GM12878 (cell line): Measurements from ENCODE around the gene KCNK4. TPM values are rescaled to one million over a fixed set of nuclear protein-coding genes. Genes with fewer than 3 reads are reported as not detected.

Source experiments
- ATAC-seq: fragments of 200-7000 bp; cut with Tn5 transposase; 3 replicates; pipeline ENCODE4 v1.9.1; 2020; ENCODE audit warnings: mild to moderate bottlenecking, moderate library complexity
- BruUV-seq: library from RNA; stranded (reverse); fragments of 400-500 nt; replicated peaks from 2 replicates; lab custom pipeline; 2021; lab: Mats Ljungman, UMichigan
- CTCF ChIA-PET: fragments of 300-600 bp; sonication (Branson Sonifier 250); formaldehyde crosslinking; extraction: SDS; loops from one replicate; lab custom pipeline; 2021; ENCODE audit warnings: inconsistent platforms; lab: Yijun Ruan, JAX
- POLR2A ChIA-PET: fragments of 350-600 bp; formaldehyde crosslinking; extraction: SDS; loops from one replicate; lab custom pipeline; 2021; ENCODE audit warnings: inconsistent platforms; lab: Charles Lee
- RAD21 ChIA-PET: fragments of 300-600 bp; sonication (Branson Sonifier 250); formaldehyde crosslinking; loops from one replicate; lab custom pipeline; 2023; ENCODE audit warnings: antibody characterized with exemption; ENCODE audit not compliant: unreplicated experiment; lab: Charles Lee
- SMC1A ChIA-PET: fragments of 300-600 bp; sonication (Branson Sonifier 250); formaldehyde crosslinking; loops from one replicate; lab custom pipeline; 2023; ENCODE audit not compliant: unreplicated experiment, uncharacterized antibody; lab: Charles Lee
- DNase-seq: peaks from one replicate; pipeline ENCODE4 v3.0.0-alpha.2; 2011; ENCODE audit warnings: low read depth, low spot score
- FAIRE-seq: peaks from 3 replicates; lab custom pipeline; 2011; peaks lifted over from hg19 to GRCh38; lab: Jason Lieb, UNC
- H2AFZ ChIP-seq: 2 replicates; pipeline ENCODE4 v1.6.0; 2011; ENCODE audit warnings: low read depth, low read length, control low read depth; ENCODE audit not compliant: control insufficient read depth
- H3K27ac ChIP-seq: 2 replicates; pipeline ENCODE4 v1.5.1; 2011; ENCODE audit warnings: control low read depth; ENCODE audit not compliant: control insufficient read depth, insufficient read depth
- H3K27me3 ChIP-seq, 2 experiments: replicated peaks in 1 of 2; 2 replicates each; pipeline versions ENCODE4 v1.6.0 to v1.6.1; 2011; ENCODE audit warnings: low read length in 1 of 2; ENCODE audit not compliant: control insufficient read depth in 2 of 2, insufficient read depth in 2 of 2
- H3K36me3 ChIP-seq, 2 experiments: 2 replicates each; pipeline ENCODE4 v1.5.1; 2011; ENCODE audit warnings: low read length in 1 of 2; ENCODE audit not compliant: control insufficient read depth in 2 of 2, insufficient read depth in 2 of 2
- H3K4me1 ChIP-seq: 2 replicates; pipeline ENCODE4 v1.6.1; 2011; ENCODE audit warnings: mild to moderate bottlenecking, low read length, moderate library complexity, mixed read lengths; ENCODE audit not compliant: control insufficient read depth, insufficient read depth
- H3K4me2 ChIP-seq: 2 replicates; pipeline ENCODE4 v1.6.0; 2011; ENCODE audit warnings: control low read depth; ENCODE audit not compliant: control insufficient read depth, insufficient read depth
- H3K4me3 ChIP-seq: fragments of 200-600 bp; sonication (generic); 2 replicates; pipeline ENCODE4 v1.5.1; 2016
- H3K79me2 ChIP-seq: 2 replicates; pipeline ENCODE4 v1.6.0; 2011; ENCODE audit warnings: low read length; ENCODE audit not compliant: control insufficient read depth, insufficient read depth
- H3K9ac ChIP-seq: 2 replicates; pipeline ENCODE4 v1.8.0; 2011; ENCODE audit warnings: low read length, control low read depth, mixed read lengths; ENCODE audit not compliant: control insufficient read depth, insufficient read depth
- H3K9me3 ChIP-seq: replicated peaks from 3 replicates; pipeline ENCODE4 v1.5.1; 2011; ENCODE audit warnings: mild to moderate bottlenecking, low read length; ENCODE audit not compliant: control insufficient read depth, insufficient read depth
- H4K20me1 ChIP-seq: 2 replicates; pipeline ENCODE4 v1.6.0; 2011; ENCODE audit not compliant: control insufficient read depth, insufficient read depth
- ASH2L ChIP-seq: fragments of 300-600, 200-600 bp; sonication (generic); IDR thresholded peaks from 2 replicates; pipeline ENCODE4 v1.6.1; 2017; ENCODE audit warnings: low read depth, mild to moderate bottlenecking, borderline replicate concordance
- CHD1 ChIP-seq: IDR thresholded peaks from 2 replicates; pipeline ENCODE4 v1.6.1; 2012; ENCODE audit warnings: low read depth, low read length, improper control_type of control experiment
- ETV6 ChIP-seq, 2 experiments: fragments of 450-650 bp in 1 of 2; IDR thresholded peaks in 1 of 2; conservative IDR thresholded peaks in 1 of 2; 2 replicates each; pipeline ENCODE4 v1.6.1; 2014; ENCODE audit warnings: antibody characterized with exemption in 1 of 2, borderline replicate concordance in 1 of 2, low read depth in 1 of 2, mild to moderate bottlenecking in 1 of 2, moderate library complexity in 1 of 2
- HCFC1 ChIP-seq: fragments of 150-350 bp; IDR thresholded peaks from 2 replicates; pipeline ENCODE4 v1.6.1; 2014; ENCODE audit warnings: low read length
- KDM1A ChIP-seq: fragments of 200-600 bp; sonication (generic); IDR thresholded peaks from 2 replicates; pipeline ENCODE4 v1.6.1; 2016; ENCODE audit warnings: borderline replicate concordance
- PBX3 ChIP-seq: IDR thresholded peaks from 2 replicates; pipeline ENCODE4 v1.6.1; 2011; ENCODE audit warnings: mild to moderate bottlenecking, low read depth, low read length, moderate library complexity; ENCODE audit not compliant: insufficient replicate concordance
- POLR2AphosphoS5 ChIP-seq: IDR thresholded peaks from 2 replicates; pipeline ENCODE4 v1.6.1; 2011; ENCODE audit warnings: mild to moderate bottlenecking, low read length, inconsistent platforms
- POU2F2 ChIP-seq: IDR thresholded peaks from 3 replicates; pipeline ENCODE4 v1.6.1; 2011; ENCODE audit warnings: low read depth, mild to moderate bottlenecking, low read length, borderline replicate concordance
- TBL1XR1 ChIP-seq: IDR thresholded peaks from 2 replicates; pipeline ENCODE4 v1.6.1; 2012; ENCODE audit warnings: low read depth, low read length, improper control_type of control experiment
- WRNIP1 ChIP-seq: IDR thresholded peaks from 2 replicates; pipeline ENCODE4 v1.6.1; 2011; ENCODE audit warnings: low read depth, low read length, improper control_type of control experiment, borderline replicate concordance
- YBX1 ChIP-seq: fragments of 450-650 bp; IDR thresholded peaks from 2 replicates; pipeline ENCODE4 v1.6.1; 2016; ENCODE audit warnings: antibody characterized with exemption
- YY1 ChIP-seq: IDR thresholded peaks from 2 replicates; pipeline ENCODE4 v1.6.1; 2011; ENCODE audit warnings: low read depth, mild to moderate bottlenecking, low read length
- ZBED1 ChIP-seq: IDR thresholded peaks from 2 replicates; pipeline ENCODE4 v1.6.1; 2016; ENCODE audit warnings: borderline replicate concordance
- ZBTB33 ChIP-seq: fragments of 450-650 bp; IDR thresholded peaks from 2 replicates; pipeline ENCODE4 v1.6.1; 2017; ENCODE audit warnings: mild to moderate bottlenecking
- ZNF207 ChIP-seq: fragments of 450-650 bp; IDR thresholded peaks from 2 replicates; pipeline ENCODE4 v1.6.1; 2014; ENCODE audit warnings: antibody characterized with exemption, mild to moderate bottlenecking, borderline replicate concordance
- ZZZ3 ChIP-seq: IDR thresholded peaks from 2 replicates; pipeline ENCODE4 v1.6.1; 2011; ENCODE audit warnings: low read depth; ENCODE audit not compliant: control insufficient read depth, insufficient read length
- WGBS: methylation state at CpG from one replicate; pipeline ENCODE4 v1.1.6; 2016; ENCODE audit warnings: low lambda C conversion rate; ENCODE audit not compliant: insufficient replicate concordance, insufficient coverage; ENCODE audit errors: missing lambda C conversion rate; 5-methylcytosine and 5-hydroxymethylcytosine counted together
- in situ Hi-C: fragments of 300-500 bp; cut with MboI; formaldehyde crosslinking; loops from 9 replicates; pipeline ENCODE4 v1.14.3; 2018; ENCODE audit warnings: mixed read lengths
- intact Hi-C: fragments of 100-400 bp; cut with micrococcal nuclease; formaldehyde crosslinking; loops from one replicate; pipeline ENCODE4 v1.14.2; 2022; ENCODE audit not compliant: unreplicated experiment
- polyA plus RNA-seq, 11 experiments: library from polyadenylated mRNA; depleted of rRNA in 4 of 11; unstranded in 6 of 11; stranded (reverse) in 5 of 11; fragments of >200 nt; fragmentation: Nextera tagmentation in 4 of 11; fragmentation: Illumina TruSeq in 1 of 11; extraction: Ambion mirVana in 4 of 11; extraction: Trizol in 1 of 11; gene quantifications; 1 replicate in 1 of 11; 2 replicates in 10 of 11; pipeline versions ENCODE4 v1.2.1 to v1.2.3, GENCODE V29; 2011 to 2016; ENCODE audit warnings: inconsistent platforms in 2 of 11, missing spikeins in 2 of 11, low read depth in 1 of 11
- total RNA-seq, 4 experiments: library from RNA; depleted of rRNA in 3 of 4; stranded (reverse); fragments of >200 nt in 3 of 4; fragmentation: Illumina TruSeq in 1 of 4; extraction: Trizol in 1 of 4; gene quantifications; 2 replicates each; pipeline versions ENCODE4 v1.2.1 to v1.2.3, GENCODE V29; 2013 to 2021

KCNK4 gene
- total and polyA plus RNA-seq, 10 of the 15 experiments (the other 5 are each of a cell fraction or from before 2014, with no cell fraction given) = 0.04 TPM; not detected in 9

- POLR2A ChIA-PET = interaction anchor here (1.6 to 1.8 kb wide), 2 partner anchors 8 to 10 kb away, joined by 7 to 9 read pairs; partner anchors contain the start of gene FKBP2
- RAD21 ChIA-PET = interaction anchor here (1.9 to 8.6 kb wide), 2 partner anchors 43 to 52 kb away, joined by 7 to 104 read pairs; partner anchors contain the start of genes CATSPERZ and FERMT3
- no peak overlapping the region for H3K4me2 ChIP-seq
- FAIRE-seq (no peak), DNase-seq (no peak), ATAC-seq (no peak)
- intact Hi-C loops = no loop called here
- CTCF ChIA-PET = interaction anchor here (0.8 to 4.8 kb wide), 5 partner anchors 8 to 106 kb away, joined by 3 to 64 read pairs (median 31); partner anchors contain the start of genes CATSPERZ, FERMT3 and FKBP2
- SMC1A ChIA-PET = no interaction called here
- H3K27me3 ChIP-seq = no peaks in the 10 kb centered on the region
- WGBS = 67% methylated on average over 4 of the region's 4 CpGs
- no peak overlapping the region for H2AFZ ChIP-seq
- no peak overlapping the region for H3K9ac ChIP-seq
- H3K27ac ChIP-seq = no peak overlapping the region
- peaks cover 0 to 5% of the 10 kb centered on the region in 2 experiments; a peak in 2 of 4 replicates for H3K36me3 ChIP-seq
- BruUV-seq = no TSS peak
- no peaks in the 10 kb centered on the region for H3K9me3 ChIP-seq
- H3K4me1 ChIP-seq = peaks cover 10% of the 10 kb centered on the region
- TF ChIP-seq POU2F2 (no peak), PBX3 (no peak), ZBTB33 (no peak), YY1 (no peak), ASH2L (no peak), POLR2AphosphoS5 (no peak), TBL1XR1 (no peak), ETV6 (conservative IDR thresholded peaks at IDR 0.05 in 1 of 2, IDR thresholded peaks at IDR 0.05 in 1 of 2; ENCODE audit: borderline replicate concordance in 1 of 2, low read depth in 1 of 2) (no peak), WRNIP1 (no peak), CHD1 (no peak), ZZZ3 (no peak), ZBED1 (no peak), YBX1 (no peak), ZNF207 (no peak), KDM1A (no peak), HCFC1 (no peak)
- H3K4me3 ChIP-seq = no peak overlapping the region
- in situ Hi-C loops = loop anchor here (25.0 kb wide), 1 partner anchor 1613 kb away; the partner anchor contains the start of genes CFL1, EFEMP2 and MUS81
- H3K79me2 ChIP-seq = peaks cover 21% of the 10 kb centered on the region
- no peaks in the 10 kb centered on the region for H4K20me1 ChIP-seq
Observed at GRCh38 chr11:64249038-64249437, 42.1 kb upstream of the KCNK4 start.
